ENCODE measurements around the gene ESYT3. TPM values are rescaled to one million over a fixed set of nuclear protein-coding genes. Genes with fewer than 3 reads are reported as not detected.
A peak's percentile ranks its signal among the peaks of the same experiment; 100 is the strongest.
"Not testable (repeated sequence)": the region's sequence is repeated elsewhere in the genome, so short reads cannot be mapped to it uniquely, and the experiment has no call there.

ESYT3 gene
- total RNA-seq, 1 experiment from 2014 or later, result 0.02 TPM

GRCh38 chr3:138408751-138409570 is 25.5 kb upstream of the ESYT3 start:
- DNase-seq (ENCODE audit: low read depth), result no peak

- peak; percentile 71 for DNase-seq (ENCODE audit: low read depth)
Observed at GRCh38 chr3:138412821-138413551, 21.4 kb upstream of the ESYT3 start.

GRCh38 chr3:138416236-138416635 is 18.2 kb upstream of the ESYT3 start:
- DNase-seq (ENCODE audit: low read depth), result not testable (repeated sequence)

- peak; percentile 82 for DNase-seq (ENCODE audit: low read depth)
Observed at GRCh38 chr3:138417559-138417982, 16.8 kb upstream of the ESYT3 start.

- DNase-seq (ENCODE audit: low read depth), result no peak
Observed at GRCh38 chr3:138418601-138419206, 15.7 kb upstream of the ESYT3 start.

- no peak for DNase-seq (ENCODE audit: low read depth)
Observed at GRCh38 chr3:138423316-138423715, 11.1 kb upstream of the ESYT3 start.

- no peak for DNase-seq (ENCODE audit: low read depth)
Observed at GRCh38 chr3:138424323-138424722, 10.1 kb upstream of the ESYT3 start.

- DNase-seq (ENCODE audit: low read depth), result no peak
Observed at GRCh38 chr3:138426211-138426610, 8.2 kb upstream of the ESYT3 start.

- not testable (repeated sequence) for DNase-seq (ENCODE audit: low read depth)
Observed at GRCh38 chr3:138426754-138427153, 7.7 kb upstream of the ESYT3 start.

GRCh38 chr3:138429665-138430064 is 4.8 kb upstream of the ESYT3 start:
- no peak for DNase-seq (ENCODE audit: low read depth)

- DNase-seq (ENCODE audit: low read depth), result no peak
Observed at GRCh38 chr3:138432576-138433240, 1.7 kb upstream of the ESYT3 start.

GRCh38 chr3:138433892-138434275 is 532 bp upstream of the ESYT3 start:
- no peak for DNase-seq (ENCODE audit: low read depth)

GRCh38 chr3:138434875-138435772 is 708 bp downstream of the ESYT3 start:
- no peak for DNase-seq (ENCODE audit: low read depth)

- no peak for DNase-seq (ENCODE audit: low read depth)
Observed at GRCh38 chr3:138435840-138436239, 1.4 kb downstream of the ESYT3 start.

- DNase-seq (ENCODE audit: low read depth), result no peak
Observed at GRCh38 chr3:138437281-138437680, 2.9 kb downstream of the ESYT3 start.

- no peak for DNase-seq (ENCODE audit: low read depth)
Observed at GRCh38 chr3:138438896-138439295, 4.5 kb downstream of the ESYT3 start.

- DNase-seq (ENCODE audit: low read depth), result no peak
Observed at GRCh38 chr3:138439646-138440045, 5.2 kb downstream of the ESYT3 start.

- DNase-seq (ENCODE audit: low read depth), result no peak
Observed at GRCh38 chr3:138440121-138440521, 5.7 kb downstream of the ESYT3 start.

GRCh38 chr3:138440596-138440995 is 6.2 kb downstream of the ESYT3 start:
- no peak for DNase-seq (ENCODE audit: low read depth)

GRCh38 chr3:138441256-138441655 is 6.8 kb downstream of the ESYT3 start:
- no peak for DNase-seq (ENCODE audit: low read depth)

GRCh38 chr3:138441742-138442141 is 7.3 kb downstream of the ESYT3 start:
- peak; percentile 77 for DNase-seq (ENCODE audit: low read depth)
